K562 (cell line): Measurements from ENCODE around the gene MEGF11. TPM values are rescaled to one million over a fixed set of nuclear protein-coding genes. Genes with fewer than 3 reads are reported as not detected.
A peak's percentile ranks its signal among the peaks of the same experiment; 100 is the strongest.

Experiments used
- ATF6 ChIP-seq: sonication (generic); formaldehyde crosslinking; IDR thresholded peaks from 2 replicates; pipeline ENCODE4 v1.4.0; 2020; ENCODE audit warnings: mild to moderate bottlenecking, missing genetic modification reagents
- CCNT2 ChIP-seq: IDR thresholded peaks from 2 replicates; pipeline ENCODE4 v1.6.1; 2011; ENCODE audit warnings: borderline replicate concordance, low read depth, mild to moderate bottlenecking, moderate library complexity, mixed read lengths, low read length; ENCODE audit not compliant: insufficient read length; ENCODE audit errors: extremely low read depth
- CREB5 ChIP-seq: fragments of 250-450 bp; sonication (Bioruptor Pico); IDR thresholded peaks from 2 replicates; pipeline ENCODE4 v1.5.0; 2020; ENCODE audit warnings: mild to moderate bottlenecking
- ELK1 ChIP-seq: sonication (generic); formaldehyde crosslinking; IDR thresholded peaks from 2 replicates; pipeline ENCODE4 v1.8.1; 2022; ENCODE audit warnings: missing genetic modification reagents
- HES1 ChIP-seq: fragments of 450-650 bp; IDR thresholded peaks from 2 replicates; pipeline ENCODE4 v1.6.1; 2016; ENCODE audit warnings: low read depth, mild to moderate bottlenecking, moderate library complexity
- ILK ChIP-seq: fragments of 450-650 bp; IDR thresholded peaks from 2 replicates; pipeline ENCODE4 v1.6.1; 2016; ENCODE audit warnings: missing genetic modification characterization, low read depth, mild to moderate bottlenecking, missing compliant biosample characterization, moderate library complexity, borderline replicate concordance
- JUN ChIP-seq, 2 experiments: sonication (generic) in 1 of 2; formaldehyde crosslinking in 1 of 2; IDR thresholded peaks; 2 replicates each; pipeline versions ENCODE4 v1.6.1 to v1.8.0; 2012 to 2022; ENCODE audit warnings: borderline replicate concordance in 2 of 2, mild to moderate bottlenecking in 2 of 2, improper control_type of control experiment in 1 of 2, low read depth in 1 of 2, low read length in 1 of 2, missing genetic modification reagents in 1 of 2
- JUNB ChIP-seq: fragments of 450-650 bp; formaldehyde crosslinking; conservative IDR thresholded peaks from 2 replicates; pipeline ENCODE4 v1.4.0; 2020; ENCODE audit warnings: mild to moderate bottlenecking
- MCM7 ChIP-seq, 2 experiments: fragments of 450-650 bp; IDR thresholded peaks; 2 replicates each; pipeline ENCODE4 v1.6.1; 2016 to 2018
- MEF2A ChIP-seq: IDR thresholded peaks from 2 replicates; pipeline ENCODE4 v1.6.1; 2011; ENCODE audit warnings: low read depth, mild to moderate bottlenecking, low read length, moderate library complexity; ENCODE audit not compliant: control insufficient read depth
- NR2C2 ChIP-seq, 2 experiments: fragments of 200-800 bp in 1 of 2; sonication (Bioruptor generic) in 1 of 2; sonication (generic) in 1 of 2; formaldehyde crosslinking in 1 of 2; IDR thresholded peaks; 2 replicates each; pipeline versions ENCODE4 v1.6.1 to v1.8.0; 2016 to 2022; ENCODE audit warnings: mild to moderate bottlenecking in 1 of 2, missing compliant biosample characterization in 1 of 2, missing genetic modification characterization in 1 of 2, missing genetic modification reagents in 1 of 2
- NR4A1 ChIP-seq, 2 experiments: fragments of 250-450 bp in 1 of 2; fragments of 450-650 bp in 1 of 2; sonication (Bioruptor Pico) in 1 of 2; IDR thresholded peaks; 2 replicates each; pipeline versions ENCODE4 v1.4.0 to v1.6.1; 2016 to 2020; ENCODE audit warnings: mild to moderate bottlenecking in 2 of 2, missing compliant biosample characterization in 1 of 2, missing genetic modification characterization in 1 of 2, moderate library complexity in 1 of 2
- PHB ChIP-seq: fragments of 250-450 bp; sonication (Bioruptor Pico); IDR thresholded peaks from 2 replicates; pipeline ENCODE4 v1.5.0; 2021
- PYGO2 ChIP-seq: fragments of 450-650 bp; IDR thresholded peaks from 2 replicates; pipeline ENCODE4 v1.6.1; 2016; ENCODE audit warnings: mild to moderate bottlenecking, missing genetic modification characterization, moderate library complexity, missing compliant biosample characterization
- TRIM28 ChIP-seq: fragments of 450-650 bp; IDR thresholded peaks from 2 replicates; pipeline ENCODE4 v1.6.1; 2017
- ZBED1 ChIP-seq: IDR thresholded peaks from 2 replicates; pipeline ENCODE4 v1.6.1; 2014
- ZNF57 ChIP-seq: fragments of 450-650 bp; formaldehyde crosslinking; IDR thresholded peaks from 2 replicates; pipeline ENCODE4 v1.4.0; 2020; ENCODE audit warnings: mild to moderate bottlenecking, moderate library complexity
- polyA plus RNA-seq, 8 experiments: library from polyadenylated mRNA; depleted of rRNA in 4 of 8; stranded (reverse) in 5 of 8; unstranded in 3 of 8; fragments of >200 nt; fragmentation: Nextera tagmentation in 2 of 8; fragmentation: Illumina TruSeq in 1 of 8; extraction: Ambion mirVana in 2 of 8; extraction: Trizol in 1 of 8; gene quantifications; 2 replicates each; pipeline versions ENCODE4 v1.2.1 to v1.2.3, GENCODE V29; 2011 to 2014; ENCODE audit warnings: inconsistent platforms in 1 of 8, missing spikeins in 1 of 8
- total RNA-seq, 7 experiments: library from RNA; depleted of rRNA in 6 of 7; stranded (reverse); fragments of >200 nt in 6 of 7; fragmentation: Illumina TruSeq in 2 of 7; extraction: Trizol in 2 of 7; gene quantifications; 2 replicates each; pipeline versions ENCODE4 v1.2.1 to v1.2.3, GENCODE V29; 2011 to 2021; ENCODE audit warnings: low replicate concordance in 1 of 7

The MEGF11 gene
- total and polyA plus RNA-seq, 9 of the 15 experiments (the other 6 are each of a cell fraction or from before 2014, with no cell fraction given) = 0.06 to 0.23 (median 0.20) TPM; not detected in 6

- TF ChIP-seq MEF2A (no peak), ZBED1 (no peak), PYGO2 (tag) (no peak), JUN (IDR thresholded peaks at IDR 0.05; ENCODE audit: borderline replicate concordance, low read depth, low read length) (peak; percentile 35; the same call in 1 of the 2 replicates), JUN (CRISPR knock-in tag; IDR thresholded peaks at IDR 0.05; ENCODE audit: borderline replicate concordance) (no peak), ATF6 (CRISPR knock-in tag) (no peak), PHB (CRISPR knock-in tag) (no peak), TRIM28 (peak; percentile 16; the same call in 1 of the 2 replicates), HES1 (0 out of 2 replicates have a peak, but pooled peaks have one; percentile 13), ILK (tag) (no peak), ELK1 (CRISPR knock-in tag) (no peak), NR2C2 (CRISPR knock-in tag; IDR thresholded peaks at IDR 0.05) (no peak), NR2C2 (tag; IDR thresholded peaks at IDR 0.05) (peak; percentile 66; the same call in 1 of the 2 replicates), CCNT2 (no peak), ZNF57 (CRISPR knock-in tag) (no peak), JUNB (CRISPR knock-in tag) (no peak), NR4A1 (CRISPR knock-in tag; IDR thresholded peaks at IDR 0.05) (no peak), NR4A1 (tag; IDR thresholded peaks at IDR 0.05) (0 out of 2 replicates have a peak, but pooled peaks have one; percentile 28), CREB5 (CRISPR knock-in tag) (no peak), MCM7 (IDR thresholded peaks at IDR 0.05) (no peak)
Measured at GRCh38 chr15:65970937-65971740, 282.4 kb downstream of the MEGF11 start (continued).
